SH-SY5Y (cell line): Measurements from ENCODE around the gene SMAGP.

Experiments
- GATA2 ChIP-seq: IDR thresholded peaks from 2 replicates; pipeline ENCODE4 v1.6.1; 2011; ENCODE audit warnings: mild to moderate bottlenecking, low read depth, low read length
- GATA3 ChIP-seq: IDR thresholded peaks from 2 replicates; pipeline ENCODE4 v1.6.1; 2011; ENCODE audit warnings: low read depth, mild to moderate bottlenecking, low read length, moderate library complexity

DNA sequence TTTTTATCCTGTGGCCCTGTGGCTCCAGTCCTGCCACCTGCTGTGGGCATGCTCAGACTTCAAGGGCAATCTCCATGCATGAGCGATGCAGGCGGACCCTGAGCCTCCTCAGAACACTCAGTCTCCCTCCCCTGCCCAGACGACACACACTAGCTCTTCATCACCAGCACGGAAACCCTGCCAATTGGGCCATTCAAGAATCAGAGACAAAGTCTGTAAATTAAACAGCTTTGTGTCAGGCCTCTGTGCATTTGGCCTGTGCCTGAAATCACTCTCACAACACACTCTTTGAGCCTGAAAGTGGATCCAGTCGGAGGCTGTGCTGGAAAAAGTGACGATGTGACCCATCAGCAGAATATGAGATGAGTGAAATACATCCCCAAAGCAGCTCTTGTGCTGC, 64.9 kb downstream of the SMAGP start:
- TF ChIP-seq GATA2 (no peak), GATA3 (no peak)
